Neutrophil (primary cell): ENCODE measurements around the gene ADAMTS13.

Source experiments
- H3K27ac ChIP-seq: fragments of 200-600 bp; sonication (generic); 2 replicates; pipeline ENCODE4 v1.5.1; 2016; ENCODE audit warnings: mild to moderate bottlenecking, moderate library complexity
- H3K27me3 ChIP-seq: fragments of 200-600 bp; sonication (generic); 2 replicates; pipeline ENCODE4 v1.6.0; 2016; ENCODE audit warnings: mild to moderate bottlenecking
- H3K36me3 ChIP-seq: fragments of 200-600 bp; sonication (generic); 2 replicates; pipeline ENCODE4 v1.5.1; 2017
- H3K4me1 ChIP-seq, 2 experiments: fragments of 200-600 bp in 1 of 2; sonication (generic) in 1 of 2; 1 replicate in 1 of 2; 2 replicates in 1 of 2; pipeline versions ENCODE4 v1.5.1 to v1.6.1; 2013 to 2016; ENCODE audit warnings: low read depth in 1 of 2, low read length in 1 of 2, mild to moderate bottlenecking in 1 of 2, moderate library complexity in 1 of 2; ENCODE audit not compliant: control insufficient read depth in 1 of 2, insufficient read depth in 1 of 2
- H3K4me3 ChIP-seq, 2 experiments: fragments of 200-600 bp in 1 of 2; sonication (generic) in 1 of 2; 1 replicate in 1 of 2; 2 replicates in 1 of 2; pipeline ENCODE4 v1.5.1; 2013 to 2016; ENCODE audit warnings: low read depth in 1 of 2, low read length in 1 of 2, mild to moderate bottlenecking in 1 of 2, moderate library complexity in 1 of 2
- H3K9me3 ChIP-seq: fragments of 200-600 bp; sonication (generic); 2 replicates; pipeline ENCODE4 v1.5.1; 2016
- CTCF ChIP-seq: fragments of 200-600 bp; sonication (generic); IDR thresholded peaks from 2 replicates; pipeline ENCODE4 v1.5.1; 2016; ENCODE audit warnings: antibody characterized with exemption

ADAMTS13 gene

DNA sequence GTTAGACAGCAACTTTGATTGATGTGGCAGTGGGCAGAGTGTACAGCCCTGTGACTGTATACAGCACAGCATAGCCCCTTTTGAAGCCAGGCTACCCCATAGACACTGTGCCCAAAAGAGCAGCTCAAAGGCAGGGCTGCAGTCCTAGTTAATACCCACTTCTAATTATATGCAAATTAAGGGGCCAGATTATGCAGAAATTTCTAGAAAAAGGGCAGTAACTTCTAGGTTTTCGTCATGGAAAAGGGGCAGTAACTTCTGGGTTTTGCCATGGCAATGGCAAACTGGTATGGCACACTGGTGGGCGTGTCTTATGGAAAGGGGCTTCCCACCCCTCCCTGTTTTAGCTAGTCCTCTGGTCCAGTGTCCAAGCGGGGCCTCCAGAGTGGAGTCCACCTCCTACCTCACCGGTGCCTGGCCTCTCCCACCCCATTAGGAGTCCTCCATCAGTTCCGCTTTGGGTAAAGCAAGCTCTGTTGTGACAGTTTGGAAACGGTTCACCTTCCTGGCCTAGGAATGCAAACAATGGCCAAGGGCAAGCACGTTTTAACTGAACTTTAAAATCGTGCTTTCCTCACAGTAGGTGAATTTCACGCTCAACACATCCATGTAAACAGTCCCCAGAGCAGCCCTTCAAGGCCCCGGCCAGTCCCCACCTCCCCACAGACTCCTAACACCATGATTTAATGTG is 5.6 kb downstream of the ADAMTS13 start:
- no peak overlapping the region for H3K4me3 ChIP-seq
- H3K27me3 ChIP-seq = peaks cover 58% of the 10 kb centered on the region
- no peaks in the 10 kb centered on the region for H3K9me3 ChIP-seq

GRCh38 chr9:133428617-133429101 is 6.5 kb downstream of the ADAMTS13 start:
- Histone ChIP-seq H3K4me1 (no peaks in the 10 kb centered on the region), H3K27ac (no peak overlapping the region), H3K36me3 (no peaks in the 10 kb centered on the region), H3K4me3 (no peak overlapping the region), H3K9me3 (no peaks in the 10 kb centered on the region), H3K27me3 (peaks cover 58% of the 10 kb centered on the region)
- no peak for TF ChIP-seq CTCF

More for the DNA sequence above, 5.6 kb downstream of the ADAMTS13 start:
- no peak for TF ChIP-seq CTCF
- no peak overlapping the region for H3K27ac ChIP-seq
- H3K36me3 ChIP-seq = no peaks in the 10 kb centered on the region
- H3K4me1 ChIP-seq = no peaks in the 10 kb centered on the region

GRCh38 chr9:133429214-133429613 is 7.0 kb downstream of the ADAMTS13 start:
- Histone ChIP-seq H3K27ac (no peak overlapping the region), H3K36me3 (no peaks in the 10 kb centered on the region), H3K4me3 (no peak overlapping the region), H3K9me3 (no peaks in the 10 kb centered on the region), H3K27me3 (peaks cover 58% of the 10 kb centered on the region), H3K4me1 (no peaks in the 10 kb centered on the region)
- TF ChIP-seq CTCF = no peak

DNA sequence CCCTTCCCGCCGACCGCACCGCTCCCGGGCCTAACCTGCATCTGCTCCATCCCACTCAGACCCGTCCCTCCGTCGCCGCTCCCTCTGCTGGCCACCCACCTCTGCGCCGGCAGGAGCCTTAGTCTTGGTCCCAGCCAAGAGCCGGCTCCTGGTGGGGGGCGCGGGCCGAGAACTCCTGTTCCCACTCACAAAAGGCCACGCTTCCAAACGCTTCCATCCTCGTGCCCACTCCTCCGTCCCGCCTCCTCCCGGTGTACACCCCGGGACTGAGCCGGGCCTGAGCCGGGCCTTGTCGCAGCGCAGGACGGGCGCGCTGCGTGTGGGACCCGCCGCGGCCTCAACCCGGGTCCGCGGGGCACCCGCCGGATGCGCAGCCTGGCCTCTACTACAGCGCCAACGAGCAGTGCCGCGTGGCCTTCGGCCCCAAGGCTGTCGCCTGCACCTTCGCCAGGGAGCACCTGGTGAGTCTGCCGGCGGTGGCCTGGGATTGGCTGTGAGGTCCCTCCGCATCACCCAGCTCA is 7.5 kb downstream of the ADAMTS13 start:
- H3K4me3 ChIP-seq = no peak overlapping the region

DNA sequence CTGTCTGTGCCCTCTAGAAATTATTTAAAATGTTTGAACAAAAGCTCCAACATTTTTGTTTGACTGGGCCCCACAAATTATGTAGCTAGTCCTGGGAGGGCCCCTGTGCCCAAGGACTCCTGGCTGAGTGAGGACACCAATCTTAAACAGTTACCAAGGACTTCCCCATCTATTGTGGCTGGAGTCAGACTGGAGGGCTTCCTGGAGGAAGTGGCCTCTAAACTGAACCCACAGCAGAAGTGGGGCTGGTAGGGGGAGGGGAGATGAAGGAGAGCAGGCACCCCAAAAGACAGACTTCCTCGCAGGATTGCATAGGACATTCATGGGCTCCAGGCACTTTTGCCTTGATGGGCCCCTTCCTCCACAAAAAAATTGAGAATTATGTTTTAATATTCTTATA is 8.1 kb downstream of the ADAMTS13 start:
- no peaks in the 10 kb centered on the region for H3K9me3 ChIP-seq
- H3K36me3 ChIP-seq = no peaks in the 10 kb centered on the region
- no peak overlapping the region for H3K4me3 ChIP-seq
- H3K4me1 ChIP-seq = no peaks in the 10 kb centered on the region
- H3K27me3 ChIP-seq = peaks cover 53% of the 10 kb centered on the region
- TF ChIP-seq CTCF = no peak
- no peak overlapping the region for H3K27ac ChIP-seq

More for the DNA sequence above, 7.5 kb downstream of the ADAMTS13 start:
- H3K36me3 ChIP-seq = no peaks in the 10 kb centered on the region
- H3K9me3 ChIP-seq = no peaks in the 10 kb centered on the region
- no peak for TF ChIP-seq CTCF
- H3K27me3 ChIP-seq = peaks cover 58% of the 10 kb centered on the region
- no peak overlapping the region for H3K27ac ChIP-seq
- H3K4me1 ChIP-seq = no peaks in the 10 kb centered on the region
